CD4-positive, alpha-beta T cell treated with Interleukin-4 for 4 hours (primary cell): ENCODE measurements around the gene GLP2R.

Experiments used
- DNase-seq: peaks from one replicate; pipeline ENCODE4 v3.0.0-alpha.2; 2020

Gene GLP2R

GRCh38 chr17:9926150-9926804, 100.6 kb downstream of the GLP2R start:
- DNase-seq = no peak

DNA sequence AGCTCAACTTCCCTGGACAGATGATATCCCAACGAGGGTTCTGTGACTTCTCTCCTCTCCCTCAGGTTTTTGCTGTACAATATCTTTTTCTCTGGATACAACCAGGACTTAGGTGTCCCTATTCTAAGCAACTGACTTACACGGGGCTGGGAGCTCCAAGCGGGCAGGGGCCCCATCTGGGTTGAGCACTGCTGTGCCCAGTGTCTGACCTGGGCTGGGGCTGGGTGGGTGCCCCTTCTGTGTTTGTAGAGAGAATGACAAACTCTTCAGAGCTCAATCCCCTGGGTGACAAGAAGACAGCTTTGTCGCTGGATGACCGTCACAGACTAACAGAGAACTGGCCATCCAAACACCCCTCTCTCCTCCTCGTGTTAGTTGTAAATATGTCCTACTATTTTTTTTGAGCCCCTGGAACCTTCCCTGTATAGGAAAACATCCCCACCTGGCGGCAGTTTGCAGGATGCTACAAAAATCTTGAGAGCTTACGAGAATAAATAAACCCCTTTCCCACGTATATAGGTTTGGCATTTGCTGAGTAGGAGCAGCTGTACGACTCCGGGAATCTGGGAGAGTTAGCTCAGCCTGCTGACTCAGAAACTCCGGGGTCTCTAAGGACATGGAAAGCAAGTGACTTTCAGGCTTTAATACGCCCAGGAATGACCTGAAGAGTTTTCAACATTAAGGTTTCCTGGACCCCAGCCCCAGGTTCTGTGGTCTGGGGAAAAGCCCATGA, 103.0 kb downstream of the GLP2R start:
- DNase-seq = no peak

DNA sequence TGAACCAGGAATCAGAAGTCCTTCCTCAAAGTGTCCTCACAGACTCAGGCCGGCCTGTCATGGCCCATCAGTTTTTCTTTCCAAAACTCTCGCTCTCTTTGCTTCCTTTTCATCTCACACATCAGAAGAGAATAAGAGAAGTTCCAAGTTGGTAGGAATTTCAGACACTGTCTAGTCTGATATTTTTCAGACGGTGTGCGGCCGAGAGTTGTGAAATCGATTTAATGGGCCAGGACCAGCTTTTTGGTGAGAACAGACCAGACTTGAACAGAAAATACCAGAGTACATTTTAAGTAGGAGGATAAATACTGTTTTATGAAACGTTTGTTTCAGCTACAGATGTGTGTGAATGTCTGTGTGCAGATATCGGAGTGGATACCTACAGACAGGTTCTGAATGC, 104.1 kb downstream of the GLP2R start:
- no peak for DNase-seq

DNA sequence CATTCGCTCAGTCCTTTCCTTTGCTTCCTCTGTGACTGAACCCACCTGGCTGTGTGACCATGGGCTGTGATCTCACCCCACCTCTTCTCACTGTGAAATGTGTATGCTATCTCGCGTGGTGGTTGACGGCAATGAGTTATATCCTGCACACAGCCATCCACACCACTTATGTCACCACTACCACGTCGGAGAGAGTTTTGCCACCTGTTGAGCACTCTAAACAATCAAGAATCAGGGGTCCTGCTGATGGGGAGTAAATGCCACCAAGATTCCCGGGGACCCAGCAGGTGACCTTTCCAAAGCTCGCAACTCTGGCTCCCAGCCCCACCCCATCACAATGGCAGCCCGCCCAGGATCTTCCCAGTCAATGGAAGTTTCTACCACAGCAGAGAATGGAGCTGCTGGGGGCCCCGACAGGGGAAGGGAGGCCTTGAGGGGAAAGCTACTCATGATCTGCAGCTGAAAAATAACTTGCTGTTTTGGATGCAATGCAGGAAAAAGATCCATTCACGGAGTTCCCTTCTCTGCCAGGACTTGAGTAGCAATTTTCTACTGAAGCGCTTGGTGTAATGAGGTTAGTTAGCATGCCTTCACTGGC, 105.5 kb downstream of the GLP2R start:
- no peak for DNase-seq

DNA sequence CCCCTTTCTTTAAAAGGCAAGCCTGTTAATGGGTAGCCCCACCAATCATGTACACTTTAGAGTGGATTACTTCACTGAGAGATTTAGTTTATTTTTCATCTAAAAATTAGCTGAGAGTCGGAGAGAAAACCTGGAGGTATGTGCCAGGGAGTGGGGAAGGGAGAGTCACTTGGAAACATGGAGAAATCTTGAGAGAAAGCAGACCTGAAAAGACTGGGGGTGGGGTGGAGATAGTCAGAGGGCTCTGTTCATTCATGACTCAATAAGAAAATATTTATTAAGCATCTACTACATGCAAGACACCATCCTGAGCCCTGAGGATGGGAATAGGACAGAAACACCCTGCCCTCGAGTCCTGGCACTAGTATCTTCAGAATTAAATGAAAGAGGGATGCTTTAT, 106.8 kb downstream of the GLP2R start:
- no peak for DNase-seq

DNA sequence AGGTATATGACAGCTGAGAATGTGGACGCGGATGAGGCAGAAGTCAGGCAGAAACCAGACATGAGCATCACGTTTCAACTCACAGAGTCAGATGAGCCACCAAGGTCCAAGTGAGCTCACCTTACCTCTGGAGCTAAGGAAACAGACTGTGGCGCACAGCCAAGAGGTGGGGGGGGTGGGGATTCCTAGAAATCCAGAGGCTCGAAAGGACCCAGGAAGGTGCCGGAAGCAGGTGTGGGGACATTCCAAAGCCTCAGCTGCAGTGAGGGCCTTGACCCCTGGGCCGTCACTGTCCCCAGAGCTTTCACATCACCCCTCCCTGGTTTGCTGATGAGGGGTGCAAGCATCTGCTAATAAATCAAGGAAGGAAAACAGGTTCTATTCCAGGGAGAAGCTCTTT, 108.6 kb downstream of the GLP2R start:
- DNase-seq = no peak

DNA sequence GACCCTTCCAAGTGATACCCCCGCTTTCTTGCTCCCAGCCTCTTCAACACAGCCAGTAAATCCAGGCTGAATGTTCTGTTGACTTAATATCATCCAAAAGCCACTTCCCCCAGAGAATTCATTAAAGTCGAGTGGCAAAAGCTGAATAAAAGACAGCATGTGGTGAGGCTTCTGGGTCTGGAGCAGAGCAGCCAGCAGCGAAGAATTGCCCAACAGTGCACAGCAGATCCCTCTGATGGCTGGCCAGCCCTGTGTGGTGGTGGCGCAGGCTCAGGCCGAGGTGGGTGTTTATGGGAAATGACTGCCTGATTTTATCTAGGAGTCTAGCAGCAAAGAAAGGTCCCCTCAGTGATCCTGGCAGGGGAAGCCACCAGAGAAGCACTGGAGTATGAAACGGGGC, 109.7 kb downstream of the GLP2R start:
- DNase-seq = no peak

GRCh38 chr17:9936095-9936494, 110.4 kb downstream of the GLP2R start:
- no peak for DNase-seq

GRCh38 chr17:9937241-9937761, 111.6 kb downstream of the GLP2R start:
- DNase-seq = no peak

GRCh38 chr17:9937901-9938300, 112.2 kb downstream of the GLP2R start:
- no peak for DNase-seq

- DNase-seq = no peak
These were observed 113.0 kb downstream of the GLP2R start for GRCh38 chr17:9938764-9939163.

GRCh38 chr17:9940841-9941240, 115.1 kb downstream of the GLP2R start:
- no peak for DNase-seq

DNA sequence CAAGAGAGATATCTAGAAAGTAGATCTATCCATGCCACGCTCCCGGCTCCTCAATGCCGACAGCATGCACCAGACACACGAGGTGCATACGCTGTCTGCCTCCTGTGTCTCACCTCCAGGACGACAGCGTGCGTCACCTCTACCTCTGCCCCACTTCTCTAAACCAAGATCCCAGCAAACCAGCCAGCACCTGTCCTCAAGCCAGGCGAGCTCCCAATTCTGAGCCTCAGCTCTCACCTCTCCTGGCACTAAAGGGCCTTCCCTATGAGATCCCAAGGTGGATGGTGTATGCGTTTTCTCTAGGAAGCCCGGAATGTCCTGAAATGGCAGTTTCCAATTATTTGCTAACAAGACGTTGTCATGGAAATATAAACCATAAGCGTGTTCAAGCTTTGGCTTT, 115.6 kb downstream of the GLP2R start:
- DNase-seq = no peak
